Measurements from ENCODE around the gene ZIC5.

ZIC5 gene

DNA sequence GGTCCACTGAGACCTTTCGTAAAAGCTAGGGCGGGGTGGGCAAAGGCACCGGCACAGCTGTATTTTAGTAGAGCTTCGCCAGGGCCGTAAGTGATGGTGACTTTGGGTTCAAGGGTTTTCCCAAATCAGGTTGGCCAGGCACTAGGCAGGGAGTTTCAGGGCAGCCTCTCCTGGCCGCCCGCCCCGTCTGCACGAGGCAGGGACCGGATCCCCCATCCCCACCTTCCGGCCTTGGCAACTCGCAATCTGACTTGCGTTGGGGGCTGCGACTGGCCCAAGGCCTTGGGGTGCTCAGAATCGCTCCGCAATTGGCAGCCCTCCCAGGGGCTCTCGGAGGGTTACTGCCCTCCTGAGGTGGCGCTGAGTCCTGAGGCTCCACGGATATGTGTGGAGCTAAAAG, 4.1 kb upstream of the ZIC5 start:
- DNase-seq: no peak

DNA sequence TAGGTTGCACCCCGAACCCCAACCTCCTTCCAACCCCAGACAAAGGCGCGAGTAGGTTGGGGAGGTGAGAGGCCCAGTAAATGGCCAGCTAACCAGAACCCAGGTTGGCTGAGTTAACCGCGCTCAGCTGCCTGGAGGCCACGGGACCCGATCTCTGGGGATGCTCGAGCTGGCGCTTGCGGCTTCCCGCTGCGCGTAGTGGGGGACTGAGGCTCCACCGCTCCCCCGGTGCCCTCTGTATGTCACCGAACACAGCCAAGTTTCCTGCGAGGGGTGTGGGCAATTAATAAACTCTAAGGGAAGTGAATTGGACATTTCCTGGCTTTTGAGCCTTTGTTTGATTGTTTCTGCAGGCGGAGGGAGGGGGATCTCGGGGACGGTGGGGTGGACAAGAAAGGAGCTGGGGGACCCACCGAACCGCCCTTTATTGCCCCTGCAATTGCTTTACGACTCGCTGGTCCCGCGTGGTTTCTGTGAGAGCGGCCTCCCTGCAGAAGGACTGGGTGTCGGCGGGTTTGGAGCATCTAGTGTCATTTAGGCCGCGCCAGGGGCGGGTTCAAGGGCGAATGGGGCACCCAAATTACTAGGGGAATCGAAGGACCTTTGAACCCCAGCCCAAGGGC, 3.5 kb upstream of the ZIC5 start:
- DNase-seq: no peak

DNA sequence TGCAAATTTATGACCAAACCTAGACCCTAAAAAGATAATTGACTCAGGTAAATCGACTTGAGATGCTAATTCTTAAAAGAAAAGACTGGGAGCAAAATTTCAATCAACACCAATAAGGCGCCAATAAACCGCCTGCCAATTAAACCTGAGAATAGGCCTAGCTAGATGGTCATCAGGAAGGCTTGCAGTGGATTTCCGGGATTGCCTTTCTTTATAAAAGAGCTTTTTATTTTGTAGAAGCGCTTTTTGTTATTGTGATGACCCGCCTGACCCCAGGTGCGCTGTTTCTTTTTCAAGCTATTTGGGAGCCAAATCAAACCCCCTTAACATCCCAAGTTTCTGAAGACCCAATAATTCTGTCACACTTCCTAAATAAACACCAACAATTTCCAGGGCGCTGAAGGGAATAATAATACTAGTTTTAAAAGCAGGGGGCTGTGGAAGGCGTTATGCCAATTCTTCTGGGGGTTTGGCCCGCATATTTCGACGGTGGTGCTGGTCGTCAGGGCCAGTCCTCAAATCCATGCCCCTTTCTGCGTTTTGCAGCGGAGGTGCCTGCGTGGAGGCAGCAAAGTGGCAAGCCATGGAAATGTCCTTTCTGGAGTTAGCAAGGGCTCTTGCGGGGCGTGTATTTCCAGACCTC, 2.9 kb upstream of the ZIC5 start:
- no peak for DNase-seq

DNA sequence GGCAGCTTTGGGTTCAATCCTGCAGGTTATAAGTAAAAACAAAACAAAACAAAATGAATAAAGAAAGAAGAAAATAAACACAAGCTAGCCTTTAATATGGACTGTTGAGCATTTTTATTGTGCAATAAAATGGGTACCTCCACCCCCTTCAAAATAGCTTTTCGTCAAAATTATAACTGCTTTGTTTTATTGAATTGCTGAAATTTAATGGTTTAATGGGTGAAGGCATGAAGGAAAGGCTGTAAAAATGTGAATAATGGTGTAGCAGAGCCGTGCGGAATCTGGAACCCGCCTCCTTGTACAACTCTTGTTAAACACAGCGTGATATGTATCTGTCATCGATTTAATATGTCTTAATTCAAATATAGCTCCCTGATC, 2.2 kb upstream of the ZIC5 start:
- DNase-seq: no peak

DNA sequence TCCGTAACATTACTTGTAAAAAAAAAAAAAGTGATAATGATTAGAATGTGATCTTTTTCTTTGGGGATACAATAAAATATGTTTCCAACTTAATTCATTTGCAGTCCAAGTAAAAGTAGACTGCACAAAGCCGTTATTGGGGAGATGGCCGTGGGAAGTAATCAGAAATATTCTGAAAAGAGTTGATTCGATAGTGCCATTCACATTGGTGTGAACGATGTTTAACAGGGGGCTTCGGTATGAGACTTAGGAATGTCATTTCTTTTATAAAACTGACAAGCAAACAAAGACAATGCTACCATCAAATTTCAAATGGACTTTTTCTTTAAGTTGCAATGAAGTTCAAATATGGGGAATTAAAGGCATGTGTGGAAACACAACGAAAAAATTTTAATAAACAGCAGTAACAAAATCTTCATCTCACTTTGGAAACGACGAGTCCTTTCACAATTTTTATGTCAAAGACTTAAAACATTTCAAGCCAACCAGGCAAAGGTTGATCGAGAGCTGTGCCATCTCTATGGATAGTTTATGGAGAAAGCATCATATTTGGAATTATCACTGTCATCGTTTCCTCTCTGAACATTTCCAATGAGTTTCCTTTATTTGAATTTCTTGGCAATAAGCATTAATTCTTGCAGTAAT, 1.7 kb upstream of the ZIC5 start:
- no peak for DNase-seq

DNA sequence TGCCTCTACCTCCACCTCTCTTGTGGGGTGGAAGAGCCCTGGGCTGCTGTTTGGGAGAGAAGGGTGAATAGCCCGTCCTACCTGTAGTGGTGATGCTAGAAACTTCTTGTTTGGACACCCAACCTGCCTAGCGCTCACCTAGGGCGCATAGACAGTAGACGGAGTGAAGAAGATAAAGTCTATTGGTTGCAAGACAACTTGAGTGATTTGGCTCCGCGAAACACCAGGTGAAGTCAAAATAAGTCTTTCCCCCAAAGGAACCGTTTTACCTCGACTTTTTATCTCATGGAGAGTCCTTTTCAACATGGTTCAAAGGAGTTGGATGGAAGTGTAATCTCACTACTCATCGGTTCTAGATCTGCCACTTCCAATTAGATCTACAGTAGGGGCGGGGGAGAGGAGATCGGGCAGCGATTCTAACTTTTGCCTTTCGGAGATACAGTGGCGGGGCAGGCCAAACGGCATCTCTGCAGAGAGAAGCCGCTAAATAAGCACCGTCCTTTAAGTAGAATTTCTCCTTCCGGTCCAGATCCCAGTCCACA, 694 bp upstream of the ZIC5 start:
- no peak for DNase-seq

DNA sequence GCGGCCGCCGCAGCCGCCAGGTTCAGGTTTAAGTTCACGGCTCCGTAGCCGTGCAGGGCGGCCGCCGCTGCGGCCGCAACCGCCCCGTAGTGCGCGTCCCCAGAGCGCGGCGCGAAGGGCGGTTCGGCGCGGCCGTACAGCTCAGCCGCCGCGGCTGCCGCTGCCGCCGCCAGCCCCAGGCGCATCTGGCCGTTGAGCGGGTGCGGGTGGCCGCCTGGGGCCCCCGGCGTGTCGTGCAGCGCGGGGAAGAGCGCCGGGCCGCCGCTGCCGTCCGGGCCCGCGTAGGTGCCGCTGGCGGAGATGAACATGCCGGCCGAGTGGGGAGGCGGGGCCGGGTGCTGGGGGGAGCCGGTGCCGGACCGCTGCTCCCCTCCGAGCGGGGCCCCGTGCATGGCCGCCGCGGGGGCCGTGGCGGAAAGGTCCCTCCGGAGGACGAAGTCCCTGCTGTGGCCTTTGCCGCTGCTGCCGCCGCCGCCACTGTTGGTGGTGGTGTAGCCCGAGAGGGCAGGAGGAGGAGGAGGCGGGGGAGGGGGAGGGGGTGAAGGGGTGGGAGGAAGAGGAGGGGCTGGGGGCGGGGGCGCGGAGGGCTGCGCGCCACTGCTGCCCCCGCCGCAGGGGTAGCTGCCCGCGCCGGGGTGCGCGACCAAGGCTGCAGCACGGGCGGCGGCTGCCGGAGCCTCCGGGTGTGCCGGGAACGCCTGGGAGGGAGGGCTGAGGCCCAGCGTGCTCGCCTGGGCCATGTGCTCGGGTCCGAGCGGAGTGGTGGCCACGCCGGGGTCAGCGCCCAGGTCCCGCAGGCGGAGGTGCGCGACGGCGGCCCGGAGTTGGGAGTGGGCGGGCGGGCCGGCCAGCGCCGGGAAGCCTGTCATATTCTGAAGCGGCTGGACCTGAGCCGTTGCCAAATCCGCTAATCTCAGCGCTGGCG, 654 bp downstream of the ZIC5 start:
- DNase-seq: peak; percentile 65

DNA sequence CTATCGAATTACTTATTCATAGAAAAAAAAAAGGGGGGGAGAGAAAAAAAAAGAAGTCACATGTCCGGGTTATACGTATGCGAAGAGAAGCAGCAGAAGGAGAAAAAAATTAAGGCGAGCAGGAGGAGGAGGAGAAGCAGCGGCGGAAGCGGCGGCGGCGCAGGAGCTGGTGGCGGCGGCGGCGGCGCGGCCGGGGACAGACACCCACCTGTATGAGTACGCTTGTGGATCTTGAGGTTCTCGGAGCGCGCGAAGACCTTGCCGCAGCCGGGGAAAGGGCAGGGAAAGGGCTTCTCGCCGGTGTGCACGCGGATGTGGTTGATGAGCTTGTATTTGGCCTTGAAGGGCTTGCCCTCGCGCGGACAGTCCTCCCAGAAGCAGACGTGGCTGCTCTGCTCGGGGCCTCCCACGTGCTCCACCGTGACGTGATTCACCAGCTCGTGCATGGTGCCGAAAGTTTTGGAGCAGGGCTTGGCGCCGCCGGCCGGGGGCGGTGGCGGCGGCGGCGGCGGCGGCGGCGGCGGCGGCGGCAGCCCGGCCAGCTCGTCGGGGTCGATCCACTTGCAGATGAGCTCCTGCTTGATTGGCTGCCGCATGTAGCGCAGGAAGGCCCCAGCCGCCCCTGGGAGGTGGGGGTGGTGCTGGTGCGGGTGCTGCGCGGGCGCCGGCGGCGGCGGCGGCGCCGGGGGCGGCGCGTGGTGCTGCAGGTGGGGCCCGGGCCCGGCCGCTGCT, 1.5 kb downstream of the ZIC5 start:
- DNase-seq: peak; percentile 84

DNA sequence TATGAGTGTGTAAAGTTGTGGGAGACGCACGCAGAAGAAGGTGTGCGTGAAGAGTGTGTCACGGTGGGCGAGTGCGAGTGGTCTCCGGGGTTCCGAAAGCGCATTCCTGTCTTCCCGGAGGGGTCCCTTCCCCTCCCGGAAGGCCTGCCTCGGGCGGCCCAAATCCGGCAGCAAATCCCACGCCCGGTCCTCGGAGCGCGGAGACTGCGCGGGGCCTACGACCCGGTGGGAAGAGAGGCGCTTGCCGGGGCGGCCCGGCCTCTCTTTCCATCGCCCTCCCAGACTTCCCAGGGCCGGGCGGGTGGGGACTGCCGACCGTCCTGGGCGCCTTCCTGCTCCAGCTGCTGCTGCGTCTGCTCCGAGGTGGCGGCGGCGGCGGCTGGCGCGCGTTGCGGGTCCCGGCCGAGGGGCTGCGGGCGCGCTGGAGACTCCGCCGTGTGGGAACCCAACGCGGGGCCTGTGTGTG, 2.1 kb downstream of the ZIC5 start:
- no peak for DNase-seq

DNA sequence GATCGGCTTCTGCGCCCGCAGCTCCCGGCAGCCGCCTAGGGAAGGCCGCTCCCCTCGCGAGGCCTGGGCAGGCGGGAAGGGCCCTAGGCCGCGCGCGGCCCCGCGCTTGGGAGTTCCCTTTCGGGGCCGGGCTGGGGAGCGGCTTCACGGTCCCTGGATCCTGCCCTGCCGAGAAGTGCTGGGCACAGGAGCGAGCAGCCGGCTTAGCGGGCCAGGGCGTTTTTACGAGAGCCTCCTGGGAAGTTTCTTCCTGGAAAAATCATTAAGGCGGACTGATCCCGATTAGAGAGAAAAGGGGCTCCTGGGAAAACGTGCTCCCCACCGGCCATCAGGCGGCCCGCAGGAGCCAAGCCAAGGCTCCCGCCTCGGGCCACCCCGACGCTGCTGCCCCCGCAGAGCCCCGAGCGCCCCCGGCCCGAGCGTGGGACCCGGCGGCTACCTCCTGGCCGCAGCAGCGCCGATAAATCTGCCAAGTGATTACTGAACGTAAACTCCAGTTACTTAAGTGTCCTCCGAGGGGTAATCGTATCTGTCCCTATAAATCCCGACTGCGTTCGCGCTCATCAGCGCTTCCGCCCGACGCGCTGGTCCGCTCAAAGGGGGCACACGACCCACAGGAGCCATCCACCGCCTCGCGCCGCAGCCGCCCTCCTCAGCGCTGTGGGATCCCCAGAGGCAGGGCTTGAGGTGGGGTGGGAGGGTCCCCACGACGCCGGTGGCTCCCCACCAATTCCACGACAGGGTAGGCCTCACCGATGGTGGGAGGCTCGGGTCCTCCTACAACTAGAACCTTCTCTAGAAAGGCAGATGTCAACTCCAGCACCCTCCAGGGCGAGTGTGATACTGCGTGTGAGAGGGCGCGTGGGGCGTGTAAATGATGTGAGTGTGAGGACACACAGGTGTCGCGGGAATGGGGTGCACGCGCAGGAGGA, 2.8 kb downstream of the ZIC5 start:
- peak; percentile 67 for DNase-seq

DNA sequence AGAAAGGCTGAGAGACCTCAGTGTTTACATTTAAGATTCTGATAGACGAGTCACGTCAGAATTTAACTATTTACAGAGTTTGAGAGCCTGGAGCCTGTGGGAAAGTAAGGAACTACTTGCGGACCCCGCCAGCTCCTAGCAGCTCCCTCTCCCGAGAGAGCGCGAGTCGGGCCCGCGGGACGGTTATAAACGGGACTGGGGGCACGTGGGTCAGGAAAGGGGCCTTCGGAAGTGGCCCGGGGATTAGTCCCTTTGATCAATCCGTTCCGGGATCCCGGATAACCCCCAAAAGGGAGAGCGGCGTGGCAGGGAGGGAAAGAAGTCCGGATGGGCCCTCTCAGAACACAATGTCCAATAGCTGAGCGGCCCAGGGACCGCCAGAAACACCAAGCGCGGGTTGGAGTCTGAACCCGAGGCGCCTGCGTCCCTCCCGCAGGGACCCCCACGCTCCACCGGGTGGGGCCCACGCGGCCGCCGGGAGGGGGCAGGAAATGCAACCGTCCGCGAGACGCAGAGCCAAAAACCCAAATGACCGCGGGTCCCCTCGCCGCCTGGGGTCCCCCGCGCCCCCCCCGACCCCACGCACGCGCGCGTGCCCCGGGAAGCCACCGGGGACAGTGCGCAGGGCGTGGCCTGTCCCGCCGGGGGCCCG, 3.6 kb downstream of the ZIC5 start:
- peak; percentile 56 for DNase-seq

DNA sequence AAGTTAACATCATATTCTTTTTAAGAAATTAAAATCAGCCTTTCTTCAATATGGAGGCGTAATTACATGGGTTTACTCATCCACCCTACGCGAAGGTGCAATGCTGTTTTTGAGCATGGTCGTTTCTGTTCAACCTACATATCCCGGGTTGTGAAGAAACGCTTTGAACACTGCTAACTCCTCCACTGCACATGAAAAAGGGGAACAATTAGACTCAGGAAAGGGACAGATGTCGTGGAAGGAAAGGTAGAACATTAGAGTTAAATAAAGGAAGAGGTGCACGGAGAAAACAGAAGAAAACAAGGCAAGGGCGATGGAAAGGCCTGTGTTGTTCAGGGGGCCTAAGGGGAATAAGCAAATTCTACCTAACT, 4.1 kb downstream of the ZIC5 start:
- DNase-seq: peak; percentile 56

DNA sequence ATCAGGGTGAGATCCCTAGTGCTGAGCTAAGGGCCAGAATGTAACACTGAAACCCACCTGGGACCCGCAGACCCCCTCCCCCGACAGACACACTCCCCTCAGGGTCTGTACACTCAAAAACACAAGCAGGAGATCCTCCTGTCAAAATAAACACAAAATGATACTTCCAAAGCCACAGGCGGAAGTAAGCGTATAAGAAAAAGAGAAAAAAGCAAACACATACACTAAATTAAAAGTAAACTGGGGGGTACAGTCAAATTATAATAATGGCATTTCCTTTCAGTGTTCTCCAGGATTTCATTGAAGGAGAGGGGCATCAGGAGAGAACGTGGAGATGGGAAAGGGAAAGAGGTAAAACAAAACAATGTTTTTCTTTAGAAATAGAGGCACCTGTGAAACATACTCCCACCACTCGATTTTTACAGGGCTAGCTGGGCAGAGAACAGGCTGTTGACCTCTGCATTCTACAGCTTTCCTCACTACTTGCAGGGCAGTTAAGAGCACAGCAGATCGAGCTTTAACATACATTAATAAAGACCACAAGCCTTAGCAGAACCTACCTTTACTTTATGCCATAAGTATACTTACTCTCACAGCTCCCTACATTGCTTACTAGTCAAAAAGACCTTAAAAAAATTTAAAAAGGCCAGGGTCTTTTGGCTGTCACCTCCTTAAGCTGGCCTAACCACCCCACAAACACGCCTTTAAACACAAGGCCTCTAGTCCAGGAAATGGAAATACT, 5.3 kb downstream of the ZIC5 start:
- no peak for DNase-seq

DNA sequence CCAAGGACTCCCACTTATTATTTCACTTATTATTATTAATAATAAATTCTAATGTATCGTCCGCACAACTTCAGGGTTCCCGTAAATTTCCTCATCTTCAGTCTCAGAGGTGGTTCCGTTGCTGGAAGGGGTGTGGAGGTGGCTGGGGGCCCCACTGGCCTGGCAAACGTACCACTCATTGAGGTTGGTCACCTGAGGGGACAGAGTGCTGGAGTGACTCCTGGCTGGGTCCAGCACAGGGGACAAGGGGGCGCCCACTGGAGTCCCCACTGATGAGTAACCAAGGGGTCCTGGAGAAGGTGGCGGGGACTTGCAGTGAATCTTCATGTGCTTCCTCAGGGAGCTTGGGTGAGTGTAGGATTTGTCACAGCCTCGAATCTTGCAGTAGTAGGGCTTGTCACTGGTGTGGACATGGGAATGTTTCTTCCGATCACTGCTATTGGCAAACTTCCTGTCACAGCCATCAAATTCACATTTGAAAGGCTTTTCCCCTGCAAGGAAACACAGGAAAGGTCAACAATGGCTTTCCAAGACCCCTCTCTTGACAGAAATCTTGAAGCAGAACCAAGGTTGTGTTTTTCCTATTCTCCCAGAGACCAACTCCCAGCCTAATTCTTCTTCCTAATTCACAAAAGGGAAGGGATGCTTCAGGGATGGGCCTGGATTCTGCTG, 6.1 kb downstream of the ZIC5 start:
- no peak for DNase-seq

DNA sequence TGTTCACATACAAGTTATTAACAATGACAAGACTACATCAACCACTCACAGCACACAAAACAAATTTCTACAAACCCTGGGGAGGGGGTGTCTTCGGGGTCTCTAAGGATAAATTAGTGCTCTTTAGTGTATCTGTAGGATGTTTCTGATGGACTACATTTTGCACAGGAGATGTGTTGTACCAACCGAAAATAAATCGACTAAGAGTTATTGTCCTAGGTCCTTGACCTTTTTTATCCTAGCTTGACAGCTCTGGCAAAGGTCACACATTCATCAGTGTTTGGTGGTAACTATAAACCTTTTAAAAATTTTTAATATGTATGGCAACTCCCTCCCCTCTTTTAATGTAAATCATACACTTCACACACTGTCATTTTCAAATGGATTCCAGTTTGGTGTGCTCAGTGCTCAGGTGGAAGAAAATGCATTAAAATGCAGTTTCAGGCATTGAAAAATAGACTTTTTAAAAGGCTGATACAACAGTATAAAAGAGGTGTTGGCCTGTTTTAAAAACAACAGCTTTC, 7.7 kb downstream of the ZIC5 start:
- DNase-seq: no peak

DNA sequence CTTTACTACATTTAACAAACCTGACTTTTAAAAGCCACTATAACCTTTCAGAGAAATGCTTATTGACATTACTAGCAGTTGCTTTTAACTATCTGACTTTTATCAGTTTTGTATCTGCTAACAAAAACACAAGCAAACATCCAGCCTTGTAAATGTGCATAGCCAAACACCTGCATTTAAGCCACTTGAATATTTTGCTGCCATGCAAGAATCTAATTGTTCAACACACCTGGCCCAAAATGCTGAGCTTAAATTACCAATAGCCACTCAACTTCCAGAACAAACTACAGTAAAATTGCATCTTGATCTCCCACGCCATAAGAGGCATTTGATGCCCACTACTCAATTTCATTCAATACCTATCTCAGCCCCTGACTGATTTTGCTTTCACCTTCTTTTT, 9.3 kb downstream of the ZIC5 start:
- DNase-seq: peak; percentile 30

DNA sequence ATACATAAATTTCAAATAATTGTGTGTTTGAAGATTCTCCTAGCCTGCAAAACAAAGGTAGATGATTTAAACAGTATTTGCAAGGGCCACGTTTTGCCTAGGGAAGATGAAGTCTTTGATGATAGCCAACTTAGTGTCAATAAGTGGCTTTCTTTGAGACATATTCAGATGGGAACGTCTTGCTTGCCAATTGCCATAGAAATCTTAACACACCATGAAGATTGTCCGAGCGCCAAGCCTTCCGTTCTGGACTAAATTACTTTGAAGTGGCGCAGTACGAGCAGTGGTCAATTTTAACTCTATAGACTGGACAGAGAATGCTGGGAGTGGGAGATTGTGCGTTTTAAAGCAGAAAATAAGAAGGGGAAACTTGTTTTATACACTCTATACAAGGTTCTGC, 9.9 kb downstream of the ZIC5 start:
- no peak for DNase-seq

DNA sequence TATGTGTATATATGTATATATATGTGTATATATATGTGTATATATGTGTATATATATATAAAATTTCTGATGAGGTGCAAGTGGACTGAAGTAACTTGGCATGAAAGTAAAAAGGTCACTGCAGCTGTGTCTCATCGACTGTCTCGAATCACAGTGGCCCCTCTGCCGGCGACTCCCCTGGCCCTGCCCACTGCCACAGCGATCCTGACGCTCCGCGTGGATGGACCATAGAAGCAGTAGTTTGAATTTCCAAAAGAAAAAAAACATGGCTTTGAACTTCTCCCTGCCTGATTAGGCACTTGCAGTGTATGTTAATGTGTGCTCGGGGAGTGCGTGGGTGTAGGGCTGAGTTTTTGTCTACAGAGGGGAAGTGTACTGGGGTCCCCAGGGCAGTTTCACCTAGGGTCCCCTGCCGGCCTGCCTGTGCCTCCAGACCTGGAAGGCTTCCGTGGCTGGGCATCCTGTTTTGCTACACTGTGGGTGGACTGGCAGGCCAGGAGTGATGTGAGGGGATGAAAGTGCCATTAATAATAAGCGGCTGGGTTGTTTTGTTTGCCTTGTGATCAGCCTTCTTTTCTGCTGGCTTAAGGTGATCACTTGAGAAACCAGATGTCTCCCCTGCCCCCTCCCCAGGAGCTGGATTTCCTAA, 10.8 kb downstream of the ZIC5 start:
- DNase-seq: peak; percentile 41

Measured in NCI-H1092 treated with DMSO at 0.1 percent for 48 hours (cell line).